HS-5 (cell line): ENCODE data around the gene ANKRD11.
"Not testable (repeated sequence)": the region's sequence is repeated elsewhere in the genome, so short reads cannot be mapped to it uniquely, and the experiment has no call there.

ENCODE experiments used
- DNase-seq: peaks from one replicate; pipeline ENCODE4 v3.0.0-alpha.2; 2012; ENCODE audit warnings: low read depth

ANKRD11 gene

GRCh38 chr16:89363621-89364393 lies 126.6 kb downstream of the ANKRD11 start:
- DNase-seq, result no peak

- DNase-seq, result not testable (repeated sequence)
These were observed 127.7 kb downstream of the ANKRD11 start for GRCh38 chr16:89362540-89363223.

- no peak for DNase-seq
These were observed 128.4 kb downstream of the ANKRD11 start for GRCh38 chr16:89361751-89362539.

GRCh38 chr16:89360760-89361435 lies 129.5 kb downstream of the ANKRD11 start:
- no peak for DNase-seq

GRCh38 chr16:89359264-89360147 lies 130.9 kb downstream of the ANKRD11 start:
- DNase-seq, result no peak

GRCh38 chr16:89358030-89359005 lies 132.0 kb downstream of the ANKRD11 start:
- no peak for DNase-seq

GRCh38 chr16:89357055-89357816 lies 133.1 kb downstream of the ANKRD11 start:
- DNase-seq, result no peak

- DNase-seq, result no peak
These were observed 134.7 kb downstream of the ANKRD11 start for GRCh38 chr16:89355686-89356085.

GRCh38 chr16:89355007-89355406 lies 135.4 kb downstream of the ANKRD11 start:
- no peak for DNase-seq

- no peak for DNase-seq
These were observed 136.0 kb downstream of the ANKRD11 start for GRCh38 chr16:89354325-89354724.

- no peak for DNase-seq
These were observed 138.2 kb downstream of the ANKRD11 start for GRCh38 chr16:89352091-89352681.

- DNase-seq, result no peak
These were observed 138.7 kb downstream of the ANKRD11 start for GRCh38 chr16:89351645-89352044.

GRCh38 chr16:89350701-89351380 lies 139.5 kb downstream of the ANKRD11 start:
- DNase-seq, result no peak

- DNase-seq, result no peak
These were observed 140.3 kb downstream of the ANKRD11 start for GRCh38 chr16:89349947-89350633.

GRCh38 chr16:89347807-89348206 lies 142.6 kb downstream of the ANKRD11 start:
- no peak for DNase-seq

- DNase-seq, result no peak
These were observed 143.5 kb downstream of the ANKRD11 start for GRCh38 chr16:89346869-89347268.

- no peak for DNase-seq
These were observed 144.7 kb downstream of the ANKRD11 start for GRCh38 chr16:89345642-89346150.
